HG03039 (cell line): Measurements from ENCODE around the gene RABGAP1.
"Not testable (repeated sequence)": the region's sequence is repeated elsewhere in the genome, so short reads cannot be mapped to it uniquely, and the experiment has no call there.

Experiments
- ATAC-seq: cut with Tn5 transposase; IDR thresholded peaks from one replicate; pipeline ENCODE4 v1.9.1; 2021; ENCODE audit warnings: mild to moderate bottlenecking, moderate library complexity; ENCODE audit not compliant: unreplicated experiment

Gene RABGAP1

GRCh38 chr9:122940749-122941581 lies at the start of gene RABGAP1:
Gene RABGAP1, plus strand, starts transcription at chr9:122941020. Its CDS starts 16,040 bp downstream, at chr9:122957060.
- ATAC-seq, result peak; percentile 98

DNA sequence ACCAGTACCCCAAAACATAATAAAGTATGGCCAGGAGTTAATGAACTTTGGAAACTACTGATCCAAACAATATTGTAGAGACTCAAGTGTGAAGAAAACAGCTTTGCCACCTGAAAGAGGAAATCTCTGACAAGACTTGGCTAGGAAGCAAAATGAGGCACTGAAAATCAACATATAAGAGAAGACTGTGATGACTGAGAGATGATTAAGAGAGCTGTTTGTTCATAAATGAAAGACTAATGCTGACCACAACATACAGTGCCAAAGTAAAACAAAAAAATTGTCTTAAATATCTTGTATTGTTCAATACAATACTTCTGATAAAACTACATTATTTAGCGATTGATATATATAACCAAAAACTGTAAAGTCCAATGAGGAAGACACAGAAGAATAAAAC lies 42.9 kb upstream of the RABGAP1 start:
- ATAC-seq, result no peak

GRCh38 chr9:122900791-122901190 lies 40.0 kb upstream of the RABGAP1 start:
- ATAC-seq, result no peak

DNA sequence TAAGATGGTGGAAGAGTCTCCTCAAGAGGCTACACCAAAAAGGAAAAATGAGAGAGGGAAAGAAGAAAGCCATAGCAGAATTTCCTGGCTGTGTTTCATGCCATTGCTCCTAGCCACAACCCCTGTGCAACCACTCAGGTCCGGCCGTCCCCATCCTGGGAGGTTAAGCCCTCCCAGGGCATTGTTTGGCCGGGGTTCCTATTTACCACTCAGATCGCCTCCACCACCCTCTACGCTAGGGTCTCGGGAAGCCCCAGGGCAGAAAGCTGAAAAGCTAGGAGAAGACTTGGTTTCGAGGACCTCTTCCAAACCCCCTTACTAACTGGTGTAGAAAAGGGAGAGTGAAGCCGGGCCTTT lies 36.4 kb upstream of the RABGAP1 start:
- ATAC-seq, result peak; percentile 27

- ATAC-seq, result peak; percentile 76
These were observed 35.8 kb upstream of the RABGAP1 start, which contains the start of gene RC3H2 for GRCh38 chr9:122904823-122905710. Gene RC3H2, minus strand, starts transcription at chr9:122905359. Its CDS starts 7,850 bp downstream, at chr9:122897509.

DNA sequence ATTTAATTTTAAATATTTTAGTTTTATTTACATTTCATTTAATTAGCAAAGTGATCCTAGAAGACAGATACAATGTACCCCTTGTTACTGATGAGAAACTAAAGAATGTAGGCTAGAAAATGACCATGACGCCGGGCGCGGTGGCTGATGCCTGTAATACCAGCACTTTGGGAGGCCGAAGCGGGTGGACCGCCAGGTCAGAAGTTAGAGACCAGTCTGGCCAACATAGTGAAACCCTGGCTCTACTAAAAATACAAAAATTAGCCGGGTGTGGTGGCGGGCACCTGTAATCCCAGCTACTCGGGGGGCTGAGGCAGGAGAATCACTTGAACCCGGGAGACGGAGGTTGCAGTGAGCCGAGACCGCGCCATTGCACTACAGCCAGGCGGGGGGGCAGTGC lies 34.7 kb upstream of the RABGAP1 start:
- not testable (repeated sequence) for ATAC-seq

DNA sequence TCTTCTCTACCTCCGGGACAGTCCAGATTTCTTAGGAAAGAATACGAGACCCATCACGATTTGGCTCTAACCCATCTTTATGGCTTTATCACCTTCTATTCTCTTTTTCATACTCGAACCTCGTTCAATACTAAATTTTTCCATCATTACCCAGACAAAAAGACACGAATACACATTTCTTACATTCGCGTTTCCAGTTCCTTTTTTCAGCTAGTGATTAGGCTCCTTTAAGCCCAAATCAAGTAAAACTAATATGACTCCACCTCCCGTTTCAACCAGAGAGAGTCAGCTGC lies 28.2 kb upstream of the RABGAP1 start:
- ATAC-seq, result no peak

GRCh38 chr9:122912964-122913673 lies 27.7 kb upstream of the RABGAP1 start, which contains the start of gene ZBTB6:
Gene ZBTB6, minus strand, starts transcription at chr9:122913323. Its CDS starts 1,251 bp downstream, at chr9:122912072.
- ATAC-seq, result peak; percentile 95

GRCh38 chr9:122918310-122918709 lies 22.5 kb upstream of the RABGAP1 start:
- ATAC-seq, result no peak

- no peak for ATAC-seq
These were observed 18.1 kb upstream of the RABGAP1 start for GRCh38 chr9:122922713-122923112.

DNA sequence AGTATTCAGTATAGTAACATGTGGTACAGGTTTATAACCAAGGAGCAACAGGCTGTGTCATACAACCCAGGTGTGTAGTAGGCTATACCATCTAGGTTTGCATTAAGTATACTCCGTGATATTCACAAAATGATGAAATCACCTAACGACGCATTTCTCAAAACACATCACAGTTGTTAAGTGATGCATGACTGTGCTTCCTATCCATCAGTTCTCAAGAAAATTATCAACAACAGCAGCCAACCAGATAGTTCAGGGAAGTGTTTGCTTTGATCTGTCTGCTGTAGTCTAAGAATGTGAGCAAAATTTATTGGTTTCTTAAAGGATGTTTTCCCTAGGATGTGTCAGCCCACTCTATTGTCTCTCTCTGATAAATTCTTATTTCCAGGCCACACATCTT lies 16.9 kb upstream of the RABGAP1 start:
- no peak for ATAC-seq

GRCh38 chr9:122929796-122930354 lies 10.9 kb upstream of the RABGAP1 start:
- no peak for ATAC-seq

DNA sequence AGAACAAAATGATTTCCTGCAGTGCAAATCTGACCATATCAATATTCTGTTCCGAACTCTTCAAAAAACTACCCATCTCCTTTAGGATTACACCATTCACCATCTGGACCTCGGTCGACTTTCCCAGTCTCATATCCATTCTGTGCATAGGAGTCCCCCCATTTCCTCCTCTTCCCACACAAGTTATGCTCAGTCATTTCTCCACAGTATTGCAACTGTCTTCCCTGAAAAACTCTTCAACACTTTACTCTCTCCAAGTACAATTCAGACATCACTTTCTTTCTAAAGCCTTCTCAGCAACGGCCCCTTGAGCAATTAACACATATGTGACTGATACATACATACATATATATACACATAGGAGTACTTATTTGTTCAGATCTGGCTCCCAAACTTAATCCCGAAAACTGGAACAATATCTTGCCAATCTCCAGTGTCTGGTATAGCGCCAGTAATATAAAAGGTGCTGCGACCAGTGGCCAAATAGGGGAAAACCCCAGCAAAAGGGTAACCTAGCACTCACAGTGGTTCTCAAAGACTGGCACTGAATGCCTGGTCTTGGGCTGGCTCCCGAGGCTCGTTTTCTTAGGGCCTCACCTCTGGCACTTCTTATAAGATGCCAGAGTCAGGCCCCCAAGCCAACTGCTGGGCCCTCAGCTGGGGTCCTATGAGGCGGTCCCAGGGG lies 10.1 kb upstream of the RABGAP1 start:
- ATAC-seq, result peak; percentile 6

- peak; percentile 97 for ATAC-seq
These were observed 9.3 kb upstream of the RABGAP1 start, which contains the start of gene ZBTB26 for GRCh38 chr9:122931226-122932121. Gene ZBTB26, minus strand, starts transcription at chr9:122931512. Its CDS starts 11,578 bp downstream, at chr9:122919934.

GRCh38 chr9:122936464-122936863 lies 4.4 kb upstream of the RABGAP1 start:
- ATAC-seq, result no peak

- no peak for ATAC-seq
These were observed 3.9 kb upstream of the RABGAP1 start for GRCh38 chr9:122936883-122937282.

- ATAC-seq, result no peak
These were observed 1.2 kb upstream of the RABGAP1 start for GRCh38 chr9:122939601-122940000.

DNA sequence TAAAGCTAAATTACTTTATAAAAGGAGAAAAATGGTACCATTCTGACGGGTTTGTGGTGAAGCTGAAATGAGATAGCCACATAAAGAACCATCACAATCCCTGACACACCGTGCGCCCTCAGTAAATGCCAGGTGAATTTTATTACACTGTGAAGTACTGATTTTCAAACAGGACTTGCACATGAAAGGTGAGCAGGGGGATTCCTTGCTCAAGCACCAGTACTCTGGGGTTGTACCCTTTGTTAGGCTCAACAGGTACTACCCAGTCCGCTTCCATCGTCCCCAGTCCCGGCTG lies 419 bp upstream of the RABGAP1 start:
- no peak for ATAC-seq

GRCh38 chr9:122941582-122942234 lies 888 bp downstream of the RABGAP1 start:
- ATAC-seq, result no peak
